Smooth muscle cell of the brain vasculature (primary cell): ENCODE measurements around the gene ANKIB1.
"Not testable (repeated sequence)": the region's sequence is repeated elsewhere in the genome, so short reads cannot be mapped to it uniquely, and the experiment has no call there.

ENCODE experiments used
- DNase-seq: peaks from one replicate; pipeline ENCODE4 v3.0.0-alpha.2; 2012; ENCODE audit warnings: low read depth, low spot score

ANKIB1 gene

DNA sequence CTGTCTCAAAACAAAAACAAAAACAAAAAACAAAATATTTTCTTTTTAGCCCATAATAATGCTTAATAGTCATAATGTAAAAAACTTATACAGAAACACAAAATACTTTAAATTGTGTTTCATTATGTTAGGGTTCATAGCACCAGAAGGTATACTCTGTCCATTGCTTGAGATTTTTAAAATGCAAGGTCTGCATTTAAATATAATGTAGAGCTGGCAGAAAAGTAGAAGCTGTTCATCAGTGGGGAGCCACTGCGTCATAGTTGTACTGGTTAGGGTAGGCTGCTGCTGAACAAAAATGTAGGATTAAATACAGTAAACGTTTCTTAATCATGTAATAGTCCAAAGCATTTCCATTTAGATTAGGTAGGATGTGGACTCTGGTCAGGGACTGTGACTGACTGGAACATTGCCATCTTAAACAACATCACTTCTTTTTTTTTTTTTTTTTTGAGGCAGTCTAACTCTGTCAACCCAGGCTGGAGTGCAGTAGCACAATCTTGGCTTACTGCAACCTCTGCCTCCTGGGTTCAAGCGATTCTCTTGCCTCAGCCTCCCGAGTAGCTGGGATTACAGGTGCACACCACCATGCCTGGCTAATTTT lies 85.2 kb downstream of the ANKIB1 start:
- DNase-seq: no peak

DNA sequence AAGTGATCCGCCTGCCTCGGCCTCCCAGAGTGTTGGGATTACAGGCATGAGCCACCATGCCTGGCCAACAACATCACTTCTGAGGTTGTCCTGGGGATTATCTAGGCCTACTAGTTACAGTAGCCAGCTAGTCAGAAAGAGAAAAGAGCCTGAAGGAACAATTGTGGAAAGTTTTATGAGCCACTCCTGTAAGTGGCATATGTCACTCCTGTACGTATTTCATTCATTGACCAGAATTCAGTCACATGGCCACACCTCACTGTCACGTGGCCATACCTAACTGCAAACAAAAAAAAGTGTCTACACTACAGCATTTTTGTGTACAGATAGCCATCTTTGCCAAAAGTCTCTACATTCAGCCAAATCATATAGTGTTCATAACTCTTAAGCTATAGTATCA lies 85.7 kb downstream of the ANKIB1 start:
- DNase-seq: no peak

DNA sequence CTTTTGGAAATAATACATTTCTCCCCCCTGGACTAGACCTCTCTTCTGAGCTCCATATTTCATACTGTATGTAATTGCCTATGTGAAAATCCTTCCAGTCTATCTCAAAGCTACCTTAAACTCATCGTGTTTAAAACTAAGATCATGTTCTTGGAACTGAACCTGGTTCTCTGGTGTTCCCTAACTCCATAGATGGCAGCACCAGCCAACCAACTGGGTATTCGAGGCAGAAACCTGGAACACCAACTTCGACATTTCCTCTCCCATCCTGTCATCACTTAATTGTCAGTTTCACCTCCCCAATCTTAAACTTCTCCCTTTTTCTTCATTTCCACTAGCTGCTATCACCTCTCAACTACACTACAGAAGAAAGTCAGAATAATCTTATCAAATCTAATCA lies 87.0 kb downstream of the ANKIB1 start:
- DNase-seq: no peak

DNA sequence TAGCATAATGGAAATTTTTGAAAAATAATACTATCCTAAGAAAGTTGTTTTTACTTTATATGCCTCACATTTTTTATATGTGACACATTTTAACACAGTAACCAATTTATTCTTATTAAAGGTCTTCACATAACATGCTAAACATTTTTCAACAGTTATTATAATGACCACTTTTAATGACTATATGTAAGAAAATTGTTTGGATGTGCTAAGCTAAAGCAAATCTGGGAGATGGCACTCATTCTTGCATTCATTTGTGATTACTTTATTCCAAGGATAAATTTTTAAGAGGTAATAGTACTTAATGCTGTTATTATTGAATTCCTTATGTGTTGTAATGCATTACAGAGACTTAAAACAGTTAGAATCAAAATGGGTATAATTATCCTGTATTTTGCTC lies 88.1 kb downstream of the ANKIB1 start:
- no peak for DNase-seq

DNA sequence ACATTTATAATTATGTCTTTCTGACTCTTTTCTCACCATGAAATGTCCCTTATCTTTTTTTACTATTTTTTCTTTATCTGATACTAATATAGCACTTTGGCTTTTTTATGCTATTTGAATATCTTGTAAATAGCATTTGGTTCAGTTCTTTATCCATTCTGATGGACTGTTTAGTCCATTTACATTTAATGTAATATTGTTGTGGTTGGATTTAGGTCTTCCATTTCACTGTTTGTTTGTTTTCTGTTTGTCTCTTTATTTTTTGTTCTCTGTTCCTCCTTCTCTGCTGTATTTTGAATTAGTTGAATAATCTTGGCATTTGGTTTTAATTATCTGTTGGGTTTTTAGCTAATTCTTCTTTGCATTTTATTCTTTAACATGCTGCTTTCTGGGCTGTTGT lies 89.8 kb downstream of the ANKIB1 start:
- no peak for DNase-seq

DNA sequence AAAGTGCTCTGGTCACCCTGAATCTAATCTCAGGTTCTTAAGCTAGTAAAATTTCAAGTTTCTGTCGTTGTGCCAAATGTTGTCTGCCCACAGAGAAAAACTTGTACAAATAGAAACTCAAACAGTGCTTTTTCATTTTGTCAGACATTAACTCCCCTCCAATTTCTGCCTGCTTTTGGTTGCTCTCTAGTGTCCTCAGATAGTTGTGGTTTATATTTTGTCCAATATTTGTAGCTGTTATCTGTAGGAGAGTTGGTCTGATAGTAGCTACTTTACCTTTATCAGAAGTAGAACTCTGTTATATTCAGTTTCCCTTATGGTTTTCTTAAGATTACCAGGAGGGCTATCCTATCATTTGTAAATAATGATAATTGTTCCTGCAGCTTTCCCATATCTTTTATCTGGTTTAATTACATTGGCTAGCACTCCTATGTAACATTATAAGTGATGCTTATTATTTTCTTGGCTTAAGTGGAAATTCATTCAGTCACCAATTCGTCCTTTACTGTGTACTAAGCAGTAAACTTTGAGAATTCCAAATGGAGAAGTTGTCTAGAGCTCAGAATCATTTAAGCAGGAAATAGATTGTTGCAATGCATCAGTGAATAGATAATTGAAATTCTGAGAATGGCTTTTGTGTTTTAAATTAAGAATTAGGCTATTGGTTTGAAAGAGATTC lies 91.0 kb downstream of the ANKIB1 start:
- DNase-seq: no peak

DNA sequence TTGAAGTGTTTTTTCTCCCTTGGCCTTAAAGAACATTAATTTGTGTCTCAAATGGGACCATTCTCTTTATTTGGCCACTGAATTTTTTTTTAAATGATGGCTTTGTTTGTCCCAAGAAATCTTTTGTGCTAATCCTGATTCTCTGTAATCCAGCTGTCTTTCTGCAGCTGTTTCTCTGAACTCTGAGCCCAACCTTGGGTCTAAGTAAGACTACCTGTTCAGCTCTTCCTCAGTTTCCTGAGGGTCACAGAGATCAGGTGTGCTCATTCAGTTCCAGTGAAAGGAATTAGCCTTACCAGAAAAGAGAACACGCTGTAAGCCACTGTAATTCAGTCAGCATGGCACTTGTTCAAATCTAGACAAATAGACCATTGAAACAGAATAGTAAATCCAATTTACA lies 94.2 kb downstream of the ANKIB1 start:
- no peak for DNase-seq

DNA sequence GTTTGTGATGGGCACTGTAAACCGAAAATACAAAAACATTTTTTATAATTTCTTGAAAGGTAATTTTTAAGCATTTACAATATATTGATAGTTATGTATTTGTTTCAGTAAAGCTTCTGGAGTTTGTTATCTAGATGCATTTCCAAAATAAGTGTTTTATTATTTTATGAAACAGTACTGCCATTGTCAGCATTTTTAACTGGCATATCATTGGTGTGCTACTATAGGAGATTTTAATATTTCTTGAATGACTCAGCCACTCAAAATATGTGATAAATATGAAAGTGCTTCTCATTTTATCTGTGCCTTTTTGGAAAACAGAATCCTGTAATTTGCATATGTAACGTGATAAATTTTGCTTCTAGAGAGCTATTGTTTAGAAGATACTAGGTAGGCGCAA lies 97.9 kb downstream of the ANKIB1 start:
- no peak for DNase-seq

DNA sequence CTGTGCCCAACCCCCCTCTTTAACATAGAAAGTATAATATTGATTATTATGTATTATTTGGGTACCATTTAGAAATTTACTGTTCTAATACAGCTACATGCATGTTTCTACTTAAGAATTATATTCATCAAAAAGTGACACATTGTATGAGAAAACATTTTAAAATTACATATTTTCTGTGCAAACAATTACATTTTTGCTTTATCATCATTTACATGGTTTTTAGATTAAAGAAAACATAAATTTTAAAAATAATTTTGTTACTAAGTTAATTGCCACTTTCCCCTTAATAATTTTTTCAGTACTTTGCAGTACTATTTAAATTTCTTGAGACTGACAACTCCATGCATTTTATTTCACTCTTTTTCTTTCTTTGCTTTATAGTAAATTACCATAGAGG lies 106.2 kb downstream of the ANKIB1 start:
- DNase-seq: no peak

DNA sequence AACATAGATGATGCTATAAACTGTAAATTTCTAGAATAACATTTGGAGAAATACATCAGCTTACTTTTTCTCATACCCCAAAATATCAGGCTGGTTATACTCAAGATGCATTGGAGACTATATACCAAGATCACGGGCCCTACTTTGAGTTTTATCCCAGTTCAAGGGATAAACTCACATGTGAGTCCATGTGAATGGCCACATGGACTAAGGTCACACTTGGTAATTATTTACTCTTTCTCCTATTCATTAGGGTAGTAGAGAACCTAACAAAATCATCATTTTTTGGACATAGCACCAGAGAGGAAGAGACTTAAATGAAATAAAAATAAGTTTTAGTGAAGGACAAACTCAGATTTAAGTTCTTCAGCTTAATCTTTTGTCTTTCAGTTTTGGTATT lies 108.4 kb downstream of the ANKIB1 start:
- no peak for DNase-seq

DNA sequence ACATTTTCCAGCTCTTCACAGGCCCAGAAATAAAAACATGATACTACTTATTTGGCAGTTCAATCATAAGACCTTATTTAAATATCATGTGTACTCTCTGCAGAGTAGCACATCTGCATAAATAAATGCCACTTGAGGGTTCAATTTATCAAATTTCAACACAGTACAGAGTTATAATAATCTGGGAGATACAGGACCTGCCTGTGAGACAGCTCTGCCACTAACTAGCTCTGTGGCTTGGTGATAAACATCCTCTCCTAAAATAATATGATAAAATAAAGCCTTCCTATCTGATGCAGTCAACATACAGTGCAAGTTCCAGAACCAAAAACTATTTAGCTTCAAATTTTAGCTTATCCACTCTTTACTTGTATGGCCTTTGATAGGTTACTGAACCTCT lies 110.6 kb downstream of the ANKIB1 start:
- no peak for DNase-seq

DNA sequence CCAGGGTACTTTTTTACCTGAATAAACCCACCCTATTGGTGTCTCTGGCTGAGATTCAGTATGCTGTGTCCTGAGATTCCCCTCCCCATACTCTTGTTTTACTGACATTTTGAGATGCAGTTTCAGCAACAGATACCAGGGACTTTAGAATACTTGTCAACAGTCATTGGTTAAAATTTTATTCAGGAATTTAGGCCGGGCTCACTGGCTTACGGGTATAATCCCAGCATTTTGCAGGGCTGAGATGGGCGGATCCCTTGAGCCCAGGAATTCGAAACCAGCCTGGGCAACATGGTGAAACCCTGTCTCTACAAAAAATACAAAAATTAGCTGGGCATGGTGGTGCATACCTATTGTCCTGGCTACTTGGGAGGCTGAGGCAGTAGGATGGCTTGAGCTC lies 111.5 kb downstream of the ANKIB1 start:
- no peak for DNase-seq

DNA sequence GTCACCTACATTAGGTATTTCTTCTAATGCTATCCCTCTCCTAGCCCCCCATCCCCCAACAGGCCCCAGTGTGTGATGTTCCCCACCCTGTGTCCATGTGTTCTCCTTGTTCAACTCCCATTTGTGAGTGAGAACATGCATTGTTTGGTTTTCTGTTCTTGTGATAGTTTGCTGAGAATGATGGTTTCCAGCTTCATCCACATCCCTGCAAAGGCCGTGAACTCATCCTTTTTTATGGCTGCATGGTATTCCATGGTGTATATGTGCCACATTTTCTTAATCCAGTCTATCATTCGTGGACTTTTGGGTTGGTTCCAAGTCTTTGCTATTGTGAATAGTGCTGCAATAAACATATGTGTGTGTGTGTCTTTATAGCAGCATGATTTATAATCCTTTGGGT lies 113.4 kb downstream of the ANKIB1 start:
- DNase-seq: not testable (repeated sequence)

DNA sequence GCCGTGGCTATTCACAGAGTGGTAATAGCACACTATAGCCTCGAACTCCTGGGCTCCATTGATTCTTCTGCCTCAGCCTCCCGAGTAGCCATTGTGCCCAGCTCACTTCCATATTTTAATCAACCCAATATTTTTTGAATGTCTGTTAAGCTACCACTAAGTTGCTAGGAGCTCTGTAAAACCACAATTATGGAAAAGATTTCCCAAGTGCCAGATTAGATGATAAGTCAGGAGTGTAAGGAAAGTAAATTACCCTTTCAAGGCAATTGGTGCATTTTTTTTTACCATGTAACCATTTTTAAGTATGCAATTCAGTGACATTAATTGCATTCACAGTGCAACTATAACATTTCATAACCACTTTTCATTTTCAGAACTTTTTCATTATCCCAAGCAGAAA lies 114.0 kb downstream of the ANKIB1 start:
- DNase-seq: no peak

DNA sequence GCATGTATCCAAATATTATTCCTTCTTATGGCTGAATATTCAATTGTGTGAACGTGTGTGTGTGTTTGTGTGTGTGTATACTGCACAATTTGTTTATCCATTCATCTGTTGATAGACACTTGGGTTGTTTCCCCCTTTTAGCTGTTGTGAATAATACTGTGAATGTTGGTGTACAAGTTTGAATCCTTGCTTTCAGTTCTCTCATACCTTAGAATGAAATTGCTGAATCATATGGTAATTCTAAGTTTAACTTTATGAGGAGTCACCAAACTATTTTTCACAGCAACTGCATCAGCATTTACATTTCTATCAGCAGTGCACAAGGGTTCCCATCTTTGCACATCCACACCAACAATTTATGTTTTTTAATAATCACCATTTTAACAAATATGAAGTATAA lies 114.6 kb downstream of the ANKIB1 start:
- DNase-seq: no peak

DNA sequence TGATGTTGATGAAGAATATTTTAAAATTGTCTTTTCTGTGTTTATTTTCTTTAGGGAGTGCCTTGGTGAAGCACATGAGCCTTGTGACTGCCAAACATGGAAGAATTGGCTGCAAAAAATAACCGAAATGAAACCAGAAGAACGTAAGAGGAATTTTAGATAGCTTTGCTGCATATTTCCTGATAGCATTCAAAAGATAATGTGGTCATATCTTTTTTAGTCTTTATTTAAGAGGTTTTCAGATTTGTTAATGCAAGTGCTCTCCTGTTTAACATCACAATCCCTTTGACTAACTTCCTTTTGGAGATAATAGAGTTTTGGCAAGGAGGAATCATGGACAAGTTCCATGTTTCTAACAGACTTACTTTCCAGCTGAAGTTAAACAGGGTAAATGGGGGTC lies 116.4 kb downstream of the ANKIB1 start:
- no peak for DNase-seq

DNA sequence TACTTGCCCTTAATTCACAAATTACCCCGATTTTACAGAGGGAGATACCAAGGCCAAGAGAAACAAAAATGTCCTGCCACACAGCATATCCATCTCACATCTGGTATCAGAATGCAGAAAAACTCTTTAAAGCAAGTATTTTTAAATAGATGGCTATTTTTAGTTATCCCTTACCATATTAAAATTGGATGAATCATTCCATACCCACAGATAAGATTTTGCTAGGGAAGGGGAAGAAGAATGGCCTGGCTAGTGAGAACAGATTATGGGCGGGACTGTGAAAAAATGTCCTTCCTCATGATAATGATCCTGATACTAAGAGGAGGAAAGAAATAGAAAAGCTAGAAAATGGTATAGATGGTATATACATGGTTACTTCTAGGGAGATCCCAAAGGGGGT lies 121.0 kb downstream of the ANKIB1 start:
- no peak for DNase-seq

DNA sequence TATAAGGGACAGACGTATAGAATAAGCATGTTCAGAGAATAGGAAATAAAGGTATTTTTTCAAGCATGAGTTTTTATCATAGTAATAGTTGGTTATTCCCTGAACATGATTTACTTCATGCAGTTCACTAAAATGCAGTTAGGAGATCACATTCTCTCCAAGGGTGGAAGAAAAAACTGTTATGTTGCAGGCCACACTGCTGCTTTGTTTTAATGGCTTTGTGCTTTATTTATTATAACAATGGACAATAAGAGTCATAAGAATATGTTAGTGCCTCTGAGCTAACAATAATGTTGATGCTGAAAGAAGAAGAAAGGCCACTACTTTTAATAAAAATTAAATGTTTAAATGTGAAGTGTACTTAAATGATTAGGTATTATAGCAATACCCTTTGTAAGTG lies 123.0 kb downstream of the ANKIB1 start:
- DNase-seq: no peak

DNA sequence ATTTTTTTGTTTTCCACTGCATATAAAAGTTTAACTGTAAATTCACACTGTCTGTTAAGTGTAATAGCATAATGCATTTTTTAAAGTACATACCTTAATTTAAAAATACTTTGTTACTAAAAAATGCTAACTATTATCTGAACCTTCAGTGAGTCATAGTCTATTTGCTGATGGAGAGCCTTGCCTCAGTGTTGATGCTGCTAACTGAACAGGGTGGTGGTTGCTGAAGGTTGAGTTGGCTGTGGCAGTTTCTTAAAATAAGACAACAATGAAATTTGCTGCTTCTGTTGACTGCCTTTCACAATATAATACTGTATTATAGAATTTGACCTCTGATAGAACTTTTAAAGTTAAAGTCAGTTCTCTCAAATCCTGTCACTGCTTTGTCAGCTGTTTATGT lies 129.2 kb downstream of the ANKIB1 start:
- DNase-seq: no peak

DNA sequence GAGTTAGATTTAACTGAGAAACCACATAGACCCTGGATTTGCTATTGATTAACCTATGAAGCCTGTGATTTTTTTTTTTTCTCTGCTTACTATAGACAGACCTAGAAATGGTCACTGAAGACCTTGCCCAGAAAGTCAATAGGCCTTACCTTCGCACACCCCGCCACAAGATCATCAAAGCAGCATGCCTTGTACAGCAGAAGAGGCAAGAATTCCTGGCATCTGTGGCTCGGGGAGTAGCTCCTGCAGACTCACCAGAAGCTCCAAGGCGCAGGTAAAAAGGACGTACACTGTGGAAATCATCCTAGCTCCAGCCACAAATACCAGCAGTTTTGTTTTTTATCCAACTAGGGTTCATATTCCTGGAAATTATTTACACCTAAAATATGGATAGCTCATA lies 145.3 kb downstream of the ANKIB1 start:
- DNase-seq: no peak

DNA sequence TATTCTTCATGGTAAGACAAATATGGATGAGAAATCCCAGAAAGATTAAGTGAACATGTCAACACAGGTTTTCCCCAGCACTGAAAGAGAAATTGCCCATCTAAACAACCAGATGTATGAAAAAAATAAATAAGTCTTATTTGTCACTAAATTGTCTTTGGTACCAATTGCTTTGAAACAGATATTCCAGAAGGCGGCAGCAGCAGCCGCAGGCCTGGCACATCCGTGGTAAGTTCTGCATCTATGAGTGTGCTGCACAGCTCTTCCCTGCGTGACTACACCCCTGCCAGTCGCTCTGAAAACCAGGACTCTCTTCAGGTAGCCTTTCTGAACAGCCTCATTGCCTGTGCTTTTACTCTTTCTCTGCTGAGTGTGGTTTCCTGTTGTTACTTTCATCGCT lies 151.8 kb downstream of the ANKIB1 start:
- no peak for DNase-seq

DNA sequence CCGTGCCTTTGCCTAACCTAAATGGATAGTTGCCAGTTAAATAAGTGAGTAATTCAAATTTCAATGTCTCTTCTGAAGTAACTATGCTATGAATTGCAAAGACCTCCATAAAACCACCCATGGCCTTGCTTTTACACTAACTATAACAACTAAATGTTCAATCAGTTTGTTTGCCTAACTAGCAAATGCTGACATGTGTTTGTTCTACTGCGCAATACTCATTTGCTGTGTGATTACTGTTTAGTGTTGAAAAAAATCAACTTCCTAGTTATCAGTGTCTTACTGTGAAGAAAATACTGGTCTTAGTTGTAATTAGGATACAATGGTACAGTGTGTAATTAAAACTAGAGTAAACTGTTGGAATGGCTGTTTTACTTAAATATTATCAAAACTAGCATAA lies 154.2 kb downstream of the ANKIB1 start:
- no peak for DNase-seq

DNA sequence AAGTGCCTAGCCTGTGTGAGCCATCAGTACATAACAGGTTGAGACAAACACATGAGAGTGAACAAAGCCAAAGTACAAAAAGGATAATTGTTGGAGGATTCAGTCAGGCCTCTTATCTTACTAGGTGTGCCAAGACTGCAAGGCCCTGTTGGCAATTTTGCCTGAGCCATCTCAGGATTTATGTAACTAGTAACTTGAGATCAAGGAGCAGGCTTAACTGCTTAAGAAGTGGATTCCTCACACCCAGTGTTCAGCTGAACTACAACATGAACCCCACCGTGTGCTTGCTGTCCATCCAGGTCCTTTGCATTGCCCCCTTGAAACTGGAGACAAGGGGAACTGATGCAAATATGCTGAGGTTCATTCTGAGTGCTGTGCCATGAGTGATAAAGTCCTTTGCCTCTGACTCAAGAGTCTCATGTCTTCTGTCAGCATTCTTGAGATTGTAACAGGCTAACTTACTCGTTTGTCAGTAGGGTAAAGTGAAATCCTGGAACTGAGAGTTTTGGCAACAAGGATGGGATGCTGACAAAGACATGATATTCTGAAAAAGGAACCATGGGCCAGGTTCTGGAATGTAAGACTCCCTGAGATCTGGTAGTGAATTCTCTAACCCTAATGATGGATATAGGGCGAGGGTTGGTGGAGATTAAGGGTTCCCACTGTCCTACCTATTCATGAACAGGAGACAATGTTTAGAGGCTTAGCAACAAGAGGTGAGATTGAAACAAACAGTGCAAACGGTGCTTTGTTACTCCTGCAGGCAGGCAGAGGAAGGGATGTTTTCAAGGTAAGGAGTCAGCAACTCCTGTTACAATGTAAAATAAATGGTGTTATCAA lies 157.4 kb downstream of the ANKIB1 start:
- DNase-seq: no peak
